Measurements from ENCODE around the gene MEGF6. TPM values are rescaled to one million over a fixed set of nuclear protein-coding genes. Genes with fewer than 3 reads are reported as not detected.

Gene MEGF6
- total RNA-seq, 1 experiment from 2014 or later: 32.4 TPM

DNA sequence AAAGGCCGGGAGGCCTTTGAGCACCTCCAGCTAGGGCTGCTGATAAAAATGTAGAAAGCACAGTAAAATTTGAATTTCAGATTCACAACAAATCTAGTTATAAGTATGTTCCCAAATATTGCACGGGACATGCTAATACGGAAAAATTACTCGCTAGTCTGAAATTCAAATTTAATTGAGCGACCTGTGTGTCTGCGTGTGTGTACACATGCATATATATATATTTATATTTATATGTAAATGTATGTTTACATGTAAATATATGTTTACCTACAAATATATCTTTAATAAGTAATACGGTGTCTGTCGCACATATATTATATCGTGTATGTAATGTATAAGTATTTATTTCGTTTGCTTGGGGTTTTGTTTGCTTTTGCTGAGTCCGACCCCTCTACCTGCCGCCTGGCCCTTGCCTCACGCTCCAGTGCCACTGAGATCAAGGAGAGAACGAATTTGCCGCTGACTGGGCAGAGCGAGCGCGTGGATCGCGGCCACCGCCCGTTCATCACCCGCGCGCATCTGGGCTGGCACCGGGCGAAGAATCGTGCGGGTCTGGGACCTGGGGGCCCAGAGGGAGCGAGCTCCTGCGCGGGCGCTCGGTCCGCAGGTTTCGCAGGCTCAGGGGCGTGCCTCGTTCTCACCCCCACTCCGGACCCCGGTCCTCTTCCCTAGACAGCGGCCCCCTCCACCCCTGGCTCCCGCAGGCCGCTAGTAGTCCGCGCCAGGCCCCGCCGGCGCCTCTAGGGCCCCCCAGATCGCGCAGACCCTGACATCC, 39.1 kb upstream of the MEGF6 start:
- intact Hi-C loops (cut with micrococcal nuclease; ENCODE audit: unreplicated experiment): loop anchor here (10.0 kb wide), 1 partner anchor 74 kb away; no protein-coding TSS in a partner anchor
- no peak overlapping the region for H3K27ac Mint-ChIP-seq (ENCODE audit: unreplicated experiment)
- H3K27me3 Mint-ChIP-seq (ENCODE audit: unreplicated experiment): peaks cover 35% of the 10 kb centered on the region
- no peak for DNase-seq
- no TSS peak for BruUV-seq (replicated peaks)
- H3K4me3 Mint-ChIP-seq (ENCODE audit: low read depth, unreplicated experiment): peak overlapping the region; percentile 74
- no peaks in the 10 kb centered on the region for H3K4me1 Mint-ChIP-seq (ENCODE audit: low read depth, unreplicated experiment)
- no peaks in the 10 kb centered on the region for H3K9me3 Mint-ChIP-seq (ENCODE audit: low read depth, unreplicated experiment)
- TF ChIP-seq, protein P1, sequence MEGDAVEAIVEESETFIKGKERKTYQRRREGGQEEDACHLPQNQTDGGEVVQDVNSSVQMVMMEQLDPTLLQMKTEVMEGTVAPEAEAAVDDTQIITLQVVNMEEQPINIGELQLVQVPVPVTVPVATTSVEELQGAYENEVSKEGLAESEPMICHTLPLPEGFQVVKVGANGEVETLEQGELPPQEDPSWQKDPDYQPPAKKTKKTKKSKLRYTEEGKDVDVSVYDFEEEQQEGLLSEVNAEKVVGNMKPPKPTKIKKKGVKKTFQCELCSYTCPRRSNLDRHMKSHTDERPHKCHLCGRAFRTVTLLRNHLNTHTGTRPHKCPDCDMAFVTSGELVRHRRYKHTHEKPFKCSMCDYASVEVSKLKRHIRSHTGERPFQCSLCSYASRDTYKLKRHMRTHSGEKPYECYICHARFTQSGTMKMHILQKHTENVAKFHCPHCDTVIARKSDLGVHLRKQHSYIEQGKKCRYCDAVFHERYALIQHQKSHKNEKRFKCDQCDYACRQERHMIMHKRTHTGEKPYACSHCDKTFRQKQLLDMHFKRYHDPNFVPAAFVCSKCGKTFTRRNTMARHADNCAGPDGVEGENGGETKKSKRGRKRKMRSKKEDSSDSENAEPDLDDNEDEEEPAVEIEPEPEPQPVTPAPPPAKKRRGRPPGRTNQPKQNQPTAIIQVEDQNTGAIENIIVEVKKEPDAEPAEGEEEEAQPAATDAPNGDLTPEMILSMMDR (IDR thresholded peaks at IDR 0.05; ENCODE audit: unreplicated experiment): no peak
- peaks cover 16% of the 10 kb centered on the region for H3K36me3 Mint-ChIP-seq (ENCODE audit: insufficient read depth, unreplicated experiment)
- CTCF ChIA-PET: no interaction called here

DNA sequence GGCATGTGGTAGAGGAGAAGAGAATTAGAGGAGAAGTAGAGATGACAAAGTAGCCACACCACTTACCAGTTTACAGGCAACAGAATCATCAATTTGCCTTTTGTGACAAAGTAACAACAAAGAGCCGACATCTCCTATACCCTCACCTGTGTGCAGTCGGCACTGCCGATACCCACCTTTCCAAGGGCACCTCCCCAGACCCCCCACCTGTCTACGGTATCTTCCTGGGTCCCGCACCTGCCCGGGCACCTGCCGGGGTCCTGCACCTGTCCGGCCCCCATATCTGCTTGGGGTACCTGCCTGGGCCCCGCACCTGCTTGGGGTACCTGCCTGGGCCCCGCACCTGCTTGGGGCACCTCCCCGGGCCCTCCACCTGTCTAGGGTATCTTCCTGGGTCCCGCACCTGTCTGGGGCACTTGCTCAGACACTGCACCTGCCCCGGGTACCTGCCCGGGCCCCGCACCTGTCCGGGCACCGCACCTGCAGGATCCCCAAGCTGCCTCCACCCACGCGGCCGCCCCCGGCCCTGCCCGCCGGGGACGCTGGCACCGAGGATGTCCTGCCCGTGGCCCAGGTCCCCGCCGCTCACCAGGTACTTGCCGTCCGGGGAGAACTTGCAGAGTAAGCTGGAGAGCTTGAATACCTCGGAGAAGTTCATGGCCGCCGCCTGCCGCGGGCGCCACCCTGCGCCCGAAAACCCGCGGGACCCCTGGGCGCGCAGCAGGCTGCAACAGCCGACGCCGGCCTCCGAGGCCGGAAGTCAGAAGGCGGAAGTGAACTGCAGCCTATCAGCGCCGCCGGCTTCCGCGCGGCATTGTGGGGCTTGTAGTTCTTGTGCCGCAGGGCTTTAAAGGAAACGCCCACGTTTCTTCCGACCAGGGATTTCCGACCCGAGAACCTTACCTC, 38.3 kb upstream of the MEGF6 start, which contains the start of gene WRAP73:
TSS of gene WRAP73 (minus strand) at position 762 of the 906 bp plus-strand sequence. CDS start at position 658, 104 bp downstream.
- no TSS peak for BruUV-seq (replicated peaks)
- CTCF ChIA-PET: no interaction called here
- Mint-ChIP-seq H3K4me1 (ENCODE audit: low read depth, unreplicated experiment) (no peaks in the 10 kb centered on the region), H3K27ac (ENCODE audit: unreplicated experiment) (no peak within 1 kb of the TSS), H3K27me3 (ENCODE audit: unreplicated experiment) (peaks cover 29% of the 10 kb centered on the region), H3K4me3 (ENCODE audit: low read depth, unreplicated experiment) (peak within 1 kb of the TSS; percentile 74), H3K9me3 (ENCODE audit: low read depth, unreplicated experiment) (no peaks in the 10 kb centered on the region), H3K36me3 (ENCODE audit: insufficient read depth, unreplicated experiment) (peaks cover 16% of the 10 kb centered on the region)
- intact Hi-C loops (cut with micrococcal nuclease; ENCODE audit: unreplicated experiment): loop anchor here (10.0 kb wide), 1 partner anchor 75 kb away; no protein-coding TSS in a partner anchor
- TF ChIP-seq, protein P1 (IDR thresholded peaks at IDR 0.05; ENCODE audit: unreplicated experiment): no peak
- DNase-seq: peak; percentile 83

DNA sequence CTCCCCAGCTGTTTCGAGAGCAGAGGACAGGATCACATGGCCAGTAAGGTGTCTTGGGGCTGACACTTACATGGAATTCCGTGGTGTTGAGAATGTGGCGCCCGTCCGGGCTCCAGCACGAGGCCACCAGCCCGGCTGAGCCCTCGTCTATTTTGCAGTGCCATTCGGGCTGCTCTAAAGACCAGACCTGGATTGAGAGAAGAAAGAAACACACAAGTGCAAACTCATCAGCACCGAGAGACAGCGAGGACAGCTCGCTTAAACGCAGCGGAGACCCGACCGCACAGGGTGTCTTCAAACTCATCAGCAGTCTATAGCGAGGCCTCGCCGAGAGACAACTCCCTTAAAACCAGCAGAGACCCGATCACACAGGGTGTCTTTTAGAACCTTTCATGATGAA, 35.3 kb upstream of the MEGF6 start:
- CTCF ChIA-PET: no interaction called here
- BruUV-seq (replicated peaks): no TSS peak
- TF ChIP-seq, protein P1 (IDR thresholded peaks at IDR 0.05; ENCODE audit: unreplicated experiment): no peak

GRCh38 chr1:3645666-3646355, 34.5 kb upstream of the MEGF6 start:
- Mint-ChIP-seq H3K36me3 (ENCODE audit: insufficient read depth, unreplicated experiment) (peaks cover 16% of the 10 kb centered on the region), H3K4me1 (ENCODE audit: low read depth, unreplicated experiment) (no peaks in the 10 kb centered on the region), H3K27ac (ENCODE audit: unreplicated experiment) (no peak overlapping the region), H3K9me3 (ENCODE audit: low read depth, unreplicated experiment) (no peaks in the 10 kb centered on the region), H3K4me3 (ENCODE audit: low read depth, unreplicated experiment) (no peak overlapping the region), H3K27me3 (ENCODE audit: unreplicated experiment) (peaks cover 3% of the 10 kb centered on the region)
- no TSS peak for BruUV-seq (replicated peaks)
- intact Hi-C loops (cut with micrococcal nuclease; ENCODE audit: unreplicated experiment): no loop called here
- no peak for DNase-seq
- TF ChIP-seq, protein P1 (IDR thresholded peaks at IDR 0.05; ENCODE audit: unreplicated experiment): no peak
- CTCF ChIA-PET: no interaction called here

More for the DNA sequence above, 35.3 kb upstream of the MEGF6 start:
- Mint-ChIP-seq H3K4me1 (ENCODE audit: low read depth, unreplicated experiment) (no peaks in the 10 kb centered on the region), H3K27ac (ENCODE audit: unreplicated experiment) (no peak overlapping the region), H3K4me3 (ENCODE audit: low read depth, unreplicated experiment) (no peak overlapping the region), H3K36me3 (ENCODE audit: insufficient read depth, unreplicated experiment) (peaks cover 16% of the 10 kb centered on the region), H3K9me3 (ENCODE audit: low read depth, unreplicated experiment) (no peaks in the 10 kb centered on the region), H3K27me3 (ENCODE audit: unreplicated experiment) (peaks cover 11% of the 10 kb centered on the region)
- DNase-seq: no peak
- intact Hi-C loops (cut with micrococcal nuclease; ENCODE audit: unreplicated experiment): no loop called here

Measured in Calu3 (cell line).